ENCODE data around the gene CLEC18A.

GRCh38 chr16:69909760-69910159 is 41.4 kb upstream of the CLEC18A start:
- TF ChIP-seq POLR2A (IDR thresholded peaks at IDR 0.05; ENCODE audit: low read length): no peak
- no peak for TF ChIP-seq EP300 (IDR thresholded peaks at IDR 0.05)
- TF ChIP-seq, protein P1, sequence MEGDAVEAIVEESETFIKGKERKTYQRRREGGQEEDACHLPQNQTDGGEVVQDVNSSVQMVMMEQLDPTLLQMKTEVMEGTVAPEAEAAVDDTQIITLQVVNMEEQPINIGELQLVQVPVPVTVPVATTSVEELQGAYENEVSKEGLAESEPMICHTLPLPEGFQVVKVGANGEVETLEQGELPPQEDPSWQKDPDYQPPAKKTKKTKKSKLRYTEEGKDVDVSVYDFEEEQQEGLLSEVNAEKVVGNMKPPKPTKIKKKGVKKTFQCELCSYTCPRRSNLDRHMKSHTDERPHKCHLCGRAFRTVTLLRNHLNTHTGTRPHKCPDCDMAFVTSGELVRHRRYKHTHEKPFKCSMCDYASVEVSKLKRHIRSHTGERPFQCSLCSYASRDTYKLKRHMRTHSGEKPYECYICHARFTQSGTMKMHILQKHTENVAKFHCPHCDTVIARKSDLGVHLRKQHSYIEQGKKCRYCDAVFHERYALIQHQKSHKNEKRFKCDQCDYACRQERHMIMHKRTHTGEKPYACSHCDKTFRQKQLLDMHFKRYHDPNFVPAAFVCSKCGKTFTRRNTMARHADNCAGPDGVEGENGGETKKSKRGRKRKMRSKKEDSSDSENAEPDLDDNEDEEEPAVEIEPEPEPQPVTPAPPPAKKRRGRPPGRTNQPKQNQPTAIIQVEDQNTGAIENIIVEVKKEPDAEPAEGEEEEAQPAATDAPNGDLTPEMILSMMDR (IDR thresholded peaks at IDR 0.05): no peak
- TF ChIP-seq, protein P2, sequence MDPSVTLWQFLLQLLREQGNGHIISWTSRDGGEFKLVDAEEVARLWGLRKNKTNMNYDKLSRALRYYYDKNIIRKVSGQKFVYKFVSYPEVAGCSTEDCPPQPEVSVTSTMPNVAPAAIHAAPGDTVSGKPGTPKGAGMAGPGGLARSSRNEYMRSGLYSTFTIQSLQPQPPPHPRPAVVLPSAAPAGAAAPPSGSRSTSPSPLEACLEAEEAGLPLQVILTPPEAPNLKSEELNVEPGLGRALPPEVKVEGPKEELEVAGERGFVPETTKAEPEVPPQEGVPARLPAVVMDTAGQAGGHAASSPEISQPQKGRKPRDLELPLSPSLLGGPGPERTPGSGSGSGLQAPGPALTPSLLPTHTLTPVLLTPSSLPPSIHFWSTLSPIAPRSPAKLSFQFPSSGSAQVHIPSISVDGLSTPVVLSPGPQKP (IDR thresholded peaks at IDR 0.05; ENCODE audit: low read depth, low read length): no peak
- no peak for TF ChIP-seq EHF (CRISPR knock-in tag; IDR thresholded peaks at IDR 0.05)
- TF ChIP-seq ZFP36 (IDR thresholded peaks at IDR 0.05; ENCODE audit: borderline replicate concordance, partially characterized antibody): no peak
- no peak for TF ChIP-seq CBX8 (IDR thresholded peaks at IDR 0.05)
- TF ChIP-seq SMC3 (IDR thresholded peaks at IDR 0.05): no peak
- no peak for TF ChIP-seq MYC (IDR thresholded peaks at IDR 0.05; ENCODE audit: borderline replicate concordance, low read length)
- TF ChIP-seq JUN (IDR thresholded peaks at IDR 0.05): no peak
- no peak for TF ChIP-seq BHLHE40 (IDR thresholded peaks at IDR 0.05; ENCODE audit: low read depth, low read length)
- no peak for TF ChIP-seq CHD2 (IDR thresholded peaks at IDR 0.05; ENCODE audit: low read length, partially characterized antibody)
- no peak for TF ChIP-seq RFX5 (IDR thresholded peaks at IDR 0.05)
- TF ChIP-seq POLR2AphosphoS2 (conservative IDR thresholded peaks at IDR 0.05; ENCODE audit: low read length): no peak
